NCI-H2029 treated with DMSO at 0.1 percent for 48 hours (cell line): ENCODE measurements around the gene PTCH2.

Source experiments
- DNase-seq: peaks from one replicate; lab custom pipeline; 2025; lab: John Stamatoyannopoulos, UW

The PTCH2 gene

GRCh38 chr1:44842862-44843655, at the start of gene PTCH2:
TSS of gene PTCH2 (minus strand) at chr1:44843253. CDS start at chr1:44842932, 321 bp downstream.
- peak; percentile 44 for DNase-seq

- no peak for DNase-seq
These were observed 47.0 kb upstream of the PTCH2 start for GRCh38 chr1:44890007-44890406.

GRCh38 chr1:44885406-44885805, 42.4 kb upstream of the PTCH2 start:
- no peak for DNase-seq

- DNase-seq = no peak
These were observed 41.7 kb upstream of the PTCH2 start for GRCh38 chr1:44884746-44885145.

- DNase-seq = no peak
These were observed 38.1 kb upstream of the PTCH2 start for GRCh38 chr1:44881011-44881632.

- no peak for DNase-seq
These were observed 31.1 kb upstream of the PTCH2 start for GRCh38 chr1:44874155-44874554.

- no peak for DNase-seq
These were observed 27.0 kb upstream of the PTCH2 start for GRCh38 chr1:44870096-44870495.

- no peak for DNase-seq
These were observed 24.7 kb upstream of the PTCH2 start for GRCh38 chr1:44867801-44868200.

GRCh38 chr1:44862829-44863401, 19.9 kb upstream of the PTCH2 start:
- no peak for DNase-seq

GRCh38 chr1:44860891-44861425, 17.9 kb upstream of the PTCH2 start:
- DNase-seq = no peak

GRCh38 chr1:44860331-44860730, 17.3 kb upstream of the PTCH2 start:
- no peak for DNase-seq

- no peak for DNase-seq
These were observed 14.4 kb upstream of the PTCH2 start for GRCh38 chr1:44857446-44857845.

- DNase-seq = no peak
These were observed 12.7 kb upstream of the PTCH2 start for GRCh38 chr1:44855742-44856141.

GRCh38 chr1:44854970-44855369, 11.9 kb upstream of the PTCH2 start:
- DNase-seq = no peak

- DNase-seq = no peak
These were observed 10.1 kb upstream of the PTCH2 start for GRCh38 chr1:44853201-44853600.

GRCh38 chr1:44851308-44851707, 8.3 kb upstream of the PTCH2 start:
- DNase-seq = no peak

GRCh38 chr1:44849575-44850132, 6.6 kb upstream of the PTCH2 start:
- no peak for DNase-seq

- DNase-seq = no peak
These were observed 5.6 kb upstream of the PTCH2 start for GRCh38 chr1:44848456-44849181.

- no peak for DNase-seq
These were observed 4.8 kb upstream of the PTCH2 start for GRCh38 chr1:44847845-44848244.

GRCh38 chr1:44846985-44847384, 3.9 kb upstream of the PTCH2 start:
- no peak for DNase-seq

- DNase-seq = no peak
These were observed 579 bp downstream of the PTCH2 start for GRCh38 chr1:44842486-44842861.

- no peak for DNase-seq
These were observed 3.5 kb downstream of the PTCH2 start for GRCh38 chr1:44839576-44839975.
